NCI-H748 (cell line): ENCODE measurements around the gene ADAMTS9.

Experiments used
- DNase-seq: peaks from one replicate; lab custom pipeline; 2025; ENCODE audit not compliant: unreplicated experiment; lab: John Stamatoyannopoulos, UW

The ADAMTS9 gene

GRCh38 chr3:64687781-64688604, at the start of gene ADAMTS9:
TSS of gene ADAMTS9 (minus strand) at chr3:64688000. CDS start at chr3:64687657, 343 bp downstream.
- DNase-seq: peak; percentile 38

- DNase-seq: no peak
These were observed 44.8 kb upstream of the ADAMTS9 start for GRCh38 chr3:64732576-64732975.

GRCh38 chr3:64730681-64731080, 42.9 kb upstream of the ADAMTS9 start:
- no peak for DNase-seq

GRCh38 chr3:64728994-64729393, 41.2 kb upstream of the ADAMTS9 start:
- no peak for DNase-seq

- DNase-seq: no peak
These were observed 40.6 kb upstream of the ADAMTS9 start for GRCh38 chr3:64728428-64728827.

- no peak for DNase-seq
These were observed 38.8 kb upstream of the ADAMTS9 start for GRCh38 chr3:64726414-64727090.

- DNase-seq: no peak
These were observed 31.2 kb upstream of the ADAMTS9 start for GRCh38 chr3:64718976-64719375.

- no peak for DNase-seq
These were observed 30.2 kb upstream of the ADAMTS9 start for GRCh38 chr3:64717872-64718613.

GRCh38 chr3:64717411-64717810, 29.6 kb upstream of the ADAMTS9 start:
- DNase-seq: no peak

GRCh38 chr3:64716110-64716710, 28.4 kb upstream of the ADAMTS9 start:
- no peak for DNase-seq

- no peak for DNase-seq
These were observed 27.6 kb upstream of the ADAMTS9 start for GRCh38 chr3:64715211-64715982.

- DNase-seq: no peak
These were observed 20.7 kb upstream of the ADAMTS9 start for GRCh38 chr3:64708456-64708855.

GRCh38 chr3:64705946-64706345, 18.1 kb upstream of the ADAMTS9 start:
- DNase-seq: no peak

GRCh38 chr3:64696896-64697295, 9.1 kb upstream of the ADAMTS9 start:
- DNase-seq: no peak

GRCh38 chr3:64694114-64694513, 6.3 kb upstream of the ADAMTS9 start:
- no peak for DNase-seq

GRCh38 chr3:64693031-64693430, 5.2 kb upstream of the ADAMTS9 start:
- DNase-seq: no peak

- no peak for DNase-seq
These were observed 3.3 kb upstream of the ADAMTS9 start for GRCh38 chr3:64691051-64691450.

- DNase-seq: no peak
These were observed 567 bp downstream of the ADAMTS9 start for GRCh38 chr3:64687086-64687780.

GRCh38 chr3:64686446-64686908, 1.3 kb downstream of the ADAMTS9 start:
- DNase-seq: peak; percentile 32
